HG03571 (cell line): ENCODE data around the gene ANO10.
"Not testable (repeated sequence)": the region's sequence is repeated elsewhere in the genome, so short reads cannot be mapped to it uniquely, and the experiment has no call there.

Experiments used
- ATAC-seq: cut with Tn5 transposase; IDR thresholded peaks from one replicate; pipeline ENCODE4 v1.9.1; 2021; ENCODE audit not compliant: unreplicated experiment

ANO10 gene

DNA sequence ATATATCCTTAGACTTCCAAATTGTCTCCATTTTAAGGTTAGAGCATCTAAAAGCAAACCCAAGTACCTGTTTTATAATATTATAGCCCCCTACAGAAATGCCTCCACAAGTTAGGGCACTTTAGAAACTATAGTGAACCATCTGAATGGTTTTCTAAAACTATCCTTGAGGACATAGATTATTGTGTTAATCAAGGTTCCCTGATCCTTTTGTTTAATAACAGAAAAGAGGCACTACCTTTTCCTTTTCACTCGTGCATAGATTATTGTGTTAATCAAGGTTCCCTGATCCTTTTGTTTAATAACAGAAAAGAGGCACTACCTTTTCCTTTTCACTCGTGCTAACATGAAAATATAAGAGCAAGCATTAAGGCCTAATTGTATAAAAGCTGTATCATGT lies 143.0 kb downstream of the ANO10 start:
- ATAC-seq: not testable (repeated sequence)

DNA sequence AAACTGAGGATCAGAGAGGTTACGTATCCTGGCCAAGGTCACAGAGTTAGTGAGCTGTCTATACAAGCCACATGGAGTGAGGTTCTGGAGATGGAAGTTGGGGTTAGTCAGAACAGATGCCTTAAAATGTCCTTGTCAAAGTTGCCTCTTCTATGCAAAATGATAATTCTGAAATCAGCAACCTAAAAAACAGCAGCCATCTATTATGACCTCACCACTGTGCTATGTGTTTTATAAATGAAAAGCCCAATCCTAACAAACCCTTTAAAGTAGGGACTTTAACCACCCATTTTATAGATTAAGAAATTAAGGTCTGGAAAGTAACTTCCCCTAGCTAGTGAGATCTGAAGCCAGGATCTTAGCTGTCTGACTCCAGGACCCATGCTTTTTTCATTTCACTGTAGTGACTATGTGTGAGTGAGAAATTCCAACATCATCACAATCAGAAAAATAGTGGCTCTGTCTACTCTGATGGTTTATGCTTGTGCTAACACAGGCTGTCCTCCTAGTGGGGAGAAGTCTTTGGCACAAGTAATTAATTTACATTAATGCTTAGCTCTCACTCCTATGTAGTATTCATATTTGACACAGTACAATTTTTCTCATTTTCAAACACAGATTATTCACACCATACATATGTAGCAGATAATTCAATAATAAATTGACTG lies 143.6 kb downstream of the ANO10 start:
- ATAC-seq: no peak

DNA sequence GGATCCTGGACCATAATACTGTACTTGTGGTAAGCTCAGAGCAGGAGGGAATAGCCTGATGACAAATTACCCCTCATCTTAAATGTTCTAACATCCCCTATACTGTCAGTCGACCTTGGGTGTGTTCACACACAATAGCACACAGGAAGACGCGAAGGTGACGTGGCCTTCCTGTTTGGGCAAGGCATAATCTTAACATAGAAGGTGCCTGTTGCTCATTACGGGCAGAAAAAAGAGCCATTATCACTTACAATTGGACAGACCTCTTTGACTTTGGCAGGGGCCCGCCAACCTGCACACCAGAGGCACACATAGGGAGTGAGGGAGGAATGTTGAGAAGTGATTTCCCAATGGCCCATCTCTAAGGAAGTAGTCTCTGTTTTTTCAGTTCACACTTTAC lies 144.2 kb downstream of the ANO10 start:
- ATAC-seq: no peak

DNA sequence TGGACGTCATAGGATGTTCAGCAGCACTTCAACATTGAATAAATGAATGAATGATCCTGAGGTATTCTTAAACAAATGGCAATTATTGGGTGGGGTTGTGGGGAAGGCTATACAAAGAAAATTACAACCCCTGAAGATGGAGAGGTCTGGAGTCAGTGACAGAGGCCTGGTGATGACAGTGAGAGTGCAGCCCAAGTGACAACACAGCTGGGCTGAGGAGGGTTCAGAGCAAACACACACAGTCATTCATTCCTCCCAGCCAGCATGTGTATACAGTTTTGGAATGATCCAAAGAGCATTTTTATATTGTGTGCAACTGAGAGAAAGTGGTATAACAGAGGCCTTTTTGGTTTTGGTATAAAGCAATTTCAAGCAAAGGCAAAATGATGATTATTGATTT lies 148.1 kb downstream of the ANO10 start:
- ATAC-seq: no peak

DNA sequence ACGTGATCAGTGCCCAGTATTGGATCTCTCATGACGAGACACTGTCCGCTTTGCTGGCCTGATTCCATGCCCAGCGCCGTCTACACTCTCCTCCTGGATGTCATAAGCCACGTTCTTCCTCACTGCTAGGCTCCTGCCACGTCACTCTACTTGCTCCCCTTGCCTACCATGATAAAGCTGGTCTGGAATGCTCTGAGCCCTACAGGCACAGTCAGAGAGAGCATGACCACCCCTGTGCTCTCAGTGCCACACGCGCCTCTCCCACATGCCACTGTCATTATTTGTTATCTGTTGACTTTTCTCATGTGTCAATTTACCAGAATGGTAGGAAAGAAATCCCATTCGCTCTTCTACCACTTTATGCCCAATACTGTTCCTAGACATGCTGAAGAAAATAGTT lies 148.6 kb downstream of the ANO10 start:
- no peak for ATAC-seq

DNA sequence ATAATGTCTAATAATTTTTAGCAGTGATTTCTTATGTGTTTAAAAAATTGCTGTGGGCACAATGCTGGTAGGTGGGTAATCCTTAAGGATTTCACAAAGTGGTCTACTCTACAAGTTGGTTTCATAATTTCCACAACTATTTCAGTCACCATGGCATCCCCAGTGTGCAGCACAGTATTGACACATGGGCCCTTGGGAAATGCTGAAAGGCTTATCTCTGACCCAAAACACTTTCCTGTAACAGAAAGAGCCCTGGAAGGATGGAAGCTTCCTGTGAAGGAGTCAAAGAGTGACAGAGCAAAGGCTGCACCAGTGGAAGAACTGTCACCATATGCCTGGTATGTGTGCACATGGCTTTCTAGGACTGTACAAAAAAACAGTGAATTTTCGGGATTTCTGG lies 153.7 kb downstream of the ANO10 start:
- no peak for ATAC-seq

DNA sequence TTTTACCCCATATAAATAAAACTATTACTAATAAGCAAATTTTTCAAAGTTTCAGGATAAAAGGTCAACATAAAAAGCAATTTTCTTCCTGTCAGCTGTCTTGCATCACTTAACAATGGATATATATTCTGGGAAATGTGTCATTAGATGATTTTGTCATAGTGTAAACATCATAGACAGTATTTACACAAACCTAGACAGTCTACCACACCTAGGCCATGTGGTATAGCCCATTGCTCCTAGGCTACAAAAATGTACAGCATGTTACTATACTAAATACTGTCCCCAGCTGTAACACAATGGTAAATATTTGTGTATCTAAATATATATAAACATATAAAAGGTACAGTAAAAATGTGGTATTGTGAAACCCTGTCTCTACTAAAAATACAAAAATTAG lies 156.7 kb downstream of the ANO10 start:
- no peak for ATAC-seq

DNA sequence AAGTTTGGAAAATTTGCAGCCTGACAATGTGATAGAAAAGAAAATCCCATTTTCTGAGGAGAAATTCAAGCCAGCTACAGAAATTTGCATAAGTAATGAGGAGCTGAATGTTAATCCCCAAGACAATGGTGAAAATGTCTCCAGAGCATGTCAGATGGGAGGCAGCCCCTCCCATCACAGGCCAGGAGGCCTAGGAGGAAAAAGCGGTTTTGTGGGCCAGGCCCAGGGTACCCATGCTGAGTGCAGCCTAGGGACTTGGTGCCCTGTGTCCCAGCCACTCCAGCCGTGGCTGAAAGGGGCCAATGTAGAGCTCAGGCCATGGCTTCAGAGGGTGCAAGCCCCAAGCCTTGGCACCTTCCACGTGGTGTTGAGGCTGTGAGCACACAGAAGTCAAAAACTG lies 159.2 kb downstream of the ANO10 start:
- ATAC-seq: not testable (repeated sequence)

DNA sequence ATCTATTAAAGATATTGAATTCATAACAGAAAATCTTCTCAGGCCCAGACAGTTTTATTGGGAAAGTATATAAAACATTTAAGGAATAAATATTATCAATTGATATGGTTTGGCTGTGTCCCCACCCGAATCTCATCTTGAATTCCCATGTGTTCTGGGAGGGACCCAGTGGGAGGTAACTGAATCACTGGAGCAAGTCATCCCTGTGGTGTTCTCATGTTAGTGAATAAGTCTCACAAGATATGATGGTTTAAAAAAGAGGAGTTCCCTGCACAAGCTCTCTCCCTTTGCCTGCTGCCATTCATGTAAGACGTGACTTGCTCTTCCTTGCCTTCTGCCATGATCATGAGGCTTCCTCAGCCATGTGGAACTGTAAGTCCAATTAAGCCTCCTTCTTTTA lies 160.5 kb downstream of the ANO10 start:
- no peak for ATAC-seq

DNA sequence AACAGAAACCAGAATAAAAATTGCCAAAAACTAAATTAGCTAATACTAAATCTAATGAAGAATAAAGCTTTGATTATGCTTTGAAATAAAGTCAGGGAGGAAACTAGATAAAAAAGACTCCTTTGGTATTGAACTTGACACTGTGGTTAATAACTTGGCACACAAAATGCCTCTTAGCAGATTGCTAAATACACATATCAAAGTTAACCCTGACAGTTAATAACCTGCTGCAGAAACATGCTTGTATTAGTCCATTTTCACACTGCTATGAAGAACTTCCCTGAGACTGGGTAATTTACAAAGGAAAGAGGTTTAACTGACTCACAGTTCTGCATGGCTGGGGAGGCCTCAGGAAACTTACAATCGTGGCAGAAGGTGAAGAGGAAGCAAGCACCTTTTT lies 164.8 kb downstream of the ANO10 start:
- ATAC-seq: not testable (repeated sequence)

DNA sequence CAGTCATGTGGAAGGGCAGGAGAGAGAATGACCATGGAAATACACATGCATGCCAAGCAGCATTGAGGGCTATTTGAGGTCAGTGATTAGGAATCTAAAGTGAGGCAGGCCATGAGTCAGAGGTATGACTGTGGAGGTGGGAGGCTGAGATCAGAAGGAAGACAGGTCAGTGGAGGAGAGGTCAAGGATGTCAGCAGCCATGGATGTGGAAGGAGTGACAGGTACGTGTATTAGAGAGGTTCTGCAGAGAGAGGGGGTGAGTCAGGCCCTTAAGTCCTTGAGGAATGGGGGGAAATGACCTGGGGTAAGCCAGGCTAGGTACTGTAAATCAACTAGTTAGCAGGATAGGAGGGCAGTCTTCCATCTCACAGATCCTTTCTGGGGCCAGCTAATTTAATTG lies 166.6 kb downstream of the ANO10 start:
- ATAC-seq: no peak

DNA sequence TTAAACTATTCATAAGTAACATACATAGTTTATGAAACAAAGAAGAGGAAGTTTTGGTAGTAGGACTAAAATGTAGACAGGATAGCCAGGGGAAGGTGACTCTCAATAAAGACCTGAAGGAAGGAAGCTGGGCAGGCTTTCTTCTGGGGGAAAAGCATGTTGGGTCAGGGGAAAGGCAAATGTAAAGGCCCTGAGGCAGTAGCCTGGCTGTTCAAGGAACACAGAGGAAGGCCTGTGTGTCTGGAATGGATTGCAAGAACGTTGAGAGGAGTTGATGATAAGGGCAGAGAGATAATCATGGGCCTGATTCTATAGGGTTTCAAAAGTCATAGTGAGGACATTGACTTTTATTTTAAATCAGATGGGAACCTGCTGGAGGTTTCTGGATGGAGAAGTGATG lies 167.8 kb downstream of the ANO10 start:
- no peak for ATAC-seq

DNA sequence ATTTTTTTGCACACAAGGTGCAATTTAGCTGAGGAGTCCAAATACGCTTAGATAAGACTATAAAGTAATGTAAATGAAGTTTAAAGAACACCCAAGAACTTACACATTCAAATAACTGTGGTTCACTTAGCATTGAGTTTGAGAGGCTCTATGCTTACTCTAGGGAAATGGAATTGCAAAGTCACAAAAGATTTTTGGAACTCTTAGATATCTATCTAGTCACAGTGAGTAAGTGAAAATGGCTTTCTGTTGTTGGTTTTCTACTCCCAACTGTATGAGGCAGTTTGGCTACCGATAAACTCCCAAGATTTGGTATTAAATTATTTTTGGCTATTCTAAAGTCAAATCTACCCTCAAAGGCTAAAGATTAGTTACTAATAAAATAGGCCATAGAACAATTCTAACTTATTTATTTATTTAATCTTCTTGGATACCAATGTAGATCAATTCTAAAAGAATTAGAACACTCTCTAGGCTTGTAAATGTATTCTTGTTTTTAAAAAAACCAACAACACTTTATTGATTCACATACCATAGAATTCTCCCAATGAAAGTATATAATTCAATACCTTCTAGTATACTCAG lies 170.0 kb downstream of the ANO10 start:
- ATAC-seq: no peak

DNA sequence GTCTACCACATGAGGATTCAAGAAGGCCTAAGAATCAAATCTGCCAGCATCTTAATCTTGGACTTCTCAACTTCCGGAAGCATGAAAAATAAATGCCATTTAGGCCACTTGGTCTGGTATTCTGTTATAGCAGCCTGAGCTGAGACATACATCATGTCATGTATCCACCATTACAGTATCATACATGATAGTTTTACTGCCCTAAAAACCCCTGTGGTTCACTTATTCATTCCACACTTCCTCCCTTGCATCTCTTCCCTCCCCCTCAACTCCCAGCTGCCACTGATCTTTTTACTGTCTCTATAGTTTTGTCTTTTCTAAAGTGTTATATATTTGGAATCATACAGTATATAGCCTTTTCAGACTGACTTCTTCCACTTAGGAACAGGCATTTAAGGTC lies 173.7 kb downstream of the ANO10 start:
- ATAC-seq: no peak

DNA sequence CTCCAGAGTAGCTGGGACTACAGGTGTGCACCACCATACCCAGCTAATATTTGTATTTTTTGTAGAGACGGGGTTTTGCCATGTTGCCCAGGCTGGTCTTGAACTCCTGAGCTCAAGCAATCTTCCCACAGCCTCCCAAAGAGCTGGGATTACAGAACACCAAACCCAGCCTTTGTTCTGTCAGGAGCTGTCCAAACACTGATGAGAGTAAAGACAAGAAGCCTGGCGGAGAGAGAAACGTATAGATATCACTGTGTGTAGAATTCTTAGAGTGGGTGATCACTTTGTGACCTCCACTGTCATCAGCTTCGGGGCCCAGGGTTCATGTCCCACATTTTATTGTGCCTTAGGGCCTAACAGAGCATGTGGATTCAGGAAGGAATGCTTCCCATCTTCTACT lies 176.0 kb downstream of the ANO10 start:
- ATAC-seq: no peak

DNA sequence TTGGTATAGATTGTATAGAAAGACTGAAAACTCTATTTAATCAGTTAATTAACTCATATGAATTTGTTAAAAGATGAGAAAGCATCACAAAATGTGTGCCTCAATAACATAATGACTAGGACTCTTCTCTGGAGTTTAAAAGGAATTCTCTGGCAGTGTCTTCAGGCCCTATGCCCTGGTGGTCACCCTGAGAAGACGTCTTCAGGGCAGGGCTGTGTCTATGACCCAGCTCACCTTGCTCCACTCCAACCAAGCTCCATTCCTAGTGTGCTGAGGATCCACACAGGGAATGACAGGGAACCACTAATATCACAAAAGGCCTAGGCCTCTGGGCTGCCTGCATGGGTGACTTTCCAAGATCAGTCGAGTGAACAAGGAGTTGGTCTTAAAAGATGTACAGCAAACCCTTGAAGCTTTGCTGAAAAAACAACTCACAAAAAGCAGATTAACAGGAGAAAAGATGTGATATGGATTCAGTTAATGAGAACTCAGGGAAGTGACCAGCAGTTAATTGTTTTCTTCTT lies 178.9 kb downstream of the ANO10 start:
- ATAC-seq: no peak

DNA sequence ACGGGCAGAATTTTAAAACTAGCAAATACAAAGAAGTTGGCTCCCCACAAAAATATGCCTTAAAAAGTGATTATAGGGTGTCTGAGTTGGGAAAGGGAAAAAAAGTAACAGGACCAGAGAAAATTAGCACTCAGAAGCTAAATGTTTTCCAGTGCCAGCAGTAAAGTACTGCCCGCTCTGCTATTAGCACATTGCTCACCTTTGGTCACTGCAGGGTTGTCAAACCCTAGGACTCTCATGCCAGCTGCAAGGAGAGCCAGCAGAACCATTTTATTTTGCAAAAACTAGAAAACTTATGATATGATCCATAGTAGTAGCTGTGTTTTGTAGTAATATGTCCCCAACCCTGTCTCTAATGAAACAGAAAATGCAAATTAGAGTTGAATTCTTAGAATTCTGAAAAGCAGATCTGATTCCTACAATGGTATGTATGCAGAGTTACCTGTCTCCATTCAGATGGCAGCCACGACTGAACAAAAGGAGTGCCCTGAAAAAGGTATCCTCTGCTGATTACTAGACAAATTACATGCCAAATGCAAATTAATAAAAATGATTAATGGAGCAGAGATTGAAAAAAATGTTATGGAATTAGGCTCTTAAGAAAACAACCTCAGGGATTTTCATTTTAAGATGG lies 185.2 kb downstream of the ANO10 start:
- no peak for ATAC-seq

DNA sequence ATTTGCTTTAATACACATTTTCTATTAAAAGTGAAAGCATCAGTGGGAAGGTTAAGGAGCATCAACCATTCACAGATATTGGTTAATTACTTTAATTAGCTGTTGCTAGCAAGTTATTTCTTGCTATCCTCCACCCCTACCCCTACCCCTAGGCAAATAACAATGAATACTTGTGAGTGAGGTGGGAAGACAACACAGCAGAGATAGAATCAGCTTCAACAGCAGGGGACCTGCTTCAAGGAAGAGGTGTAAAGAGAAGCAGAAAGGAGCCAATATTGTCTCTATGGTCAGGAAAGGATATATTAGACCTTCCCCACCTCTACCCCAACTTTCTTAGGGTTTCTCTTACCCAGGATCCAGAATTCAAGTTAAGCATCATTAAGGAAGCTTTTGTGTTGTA lies 186.1 kb downstream of the ANO10 start:
- no peak for ATAC-seq

DNA sequence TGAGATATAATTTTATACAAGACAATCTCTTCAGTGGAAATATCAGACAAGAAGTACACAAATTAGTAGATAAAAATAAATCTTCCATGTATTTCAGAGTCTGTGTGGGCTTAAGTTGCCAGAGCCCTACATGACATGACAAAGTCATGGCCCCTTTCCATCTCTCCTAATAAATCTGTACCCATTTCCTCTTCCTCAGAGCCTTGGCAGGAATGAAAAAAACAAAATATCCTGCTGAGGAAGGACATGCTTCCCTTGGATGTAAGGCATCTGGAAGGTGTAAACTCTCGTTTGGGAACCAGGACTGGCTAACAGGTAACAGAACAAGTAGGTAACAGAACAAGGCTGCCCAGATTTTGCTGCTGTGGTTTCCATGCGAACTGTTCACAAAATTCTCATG lies 187.4 kb downstream of the ANO10 start:
- ATAC-seq: no peak

DNA sequence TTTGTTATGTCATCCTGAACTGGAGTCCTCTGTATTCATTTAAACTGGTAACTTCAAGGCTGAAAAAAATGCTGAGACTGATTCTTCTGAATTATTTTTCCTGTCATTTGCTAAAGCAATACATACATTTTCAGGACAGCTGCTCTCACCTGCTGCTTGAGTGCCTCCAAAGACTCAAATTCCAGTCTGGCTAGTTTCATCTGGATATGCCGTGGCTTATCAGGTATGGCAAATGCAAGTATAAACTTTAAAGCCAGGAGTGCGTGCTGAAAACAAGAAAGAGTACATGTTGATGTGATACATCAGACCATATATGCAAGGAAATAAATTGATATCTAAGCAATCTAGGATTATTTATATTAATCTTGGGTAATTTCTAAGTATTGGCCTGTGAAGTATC lies 189.3 kb downstream of the ANO10 start:
- ATAC-seq: no peak

DNA sequence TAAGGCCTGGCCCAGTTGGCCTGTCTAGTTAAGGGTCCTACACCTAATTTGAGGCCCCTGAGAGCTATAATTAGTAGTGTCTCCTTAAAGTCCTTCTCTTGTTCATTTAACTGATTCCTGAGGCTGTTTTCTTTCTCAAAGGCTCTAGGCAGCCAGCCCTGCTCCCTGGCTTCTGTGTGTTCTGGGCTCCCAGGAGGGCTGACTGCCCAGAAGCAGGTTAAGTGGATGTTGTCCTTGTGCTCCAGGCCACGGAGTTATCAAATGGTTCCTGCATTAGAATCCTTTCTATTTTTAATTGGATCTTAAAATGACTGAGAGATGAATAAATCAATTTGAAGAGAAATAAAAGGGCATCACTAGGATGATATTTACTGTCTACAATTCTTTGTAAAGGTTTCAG lies 195.4 kb downstream of the ANO10 start:
- no peak for ATAC-seq

DNA sequence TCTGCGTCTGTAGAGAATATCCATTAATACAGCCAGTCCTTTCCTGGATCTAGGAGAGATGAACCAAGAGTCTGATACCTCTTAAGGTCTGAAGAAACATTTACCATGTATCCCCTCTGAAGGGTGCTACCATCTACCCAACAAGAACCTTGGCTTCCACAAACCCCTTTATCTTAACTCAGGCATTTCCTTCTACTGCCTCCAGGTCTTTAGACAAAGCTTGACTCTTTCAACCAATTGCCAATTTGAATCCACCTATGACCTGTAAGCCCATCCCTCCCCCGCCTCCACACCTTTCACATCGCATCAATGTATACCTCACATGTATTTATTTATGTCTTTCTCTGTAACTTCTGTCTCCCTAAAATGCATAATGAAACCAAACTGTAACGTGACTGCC lies 196.0 kb downstream of the ANO10 start:
- no peak for ATAC-seq

DNA sequence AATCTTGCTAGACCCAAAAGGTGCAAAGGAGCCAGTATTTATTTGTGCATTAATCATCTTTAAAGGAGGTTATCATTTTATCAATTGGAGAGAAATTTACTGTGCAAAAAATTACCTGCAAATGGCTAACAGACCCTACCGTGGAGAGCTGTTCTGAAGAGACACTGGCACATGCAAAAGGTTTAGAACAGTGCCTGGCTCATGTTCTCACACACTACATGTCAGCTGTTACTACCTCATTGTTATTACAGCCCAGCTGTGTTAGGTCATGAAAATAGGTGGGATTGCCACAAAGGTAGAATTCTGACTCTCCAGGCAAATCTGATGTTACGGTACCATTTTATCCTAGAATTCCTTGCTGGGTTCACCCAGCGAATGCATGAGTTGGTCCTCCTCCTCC lies 198.2 kb downstream of the ANO10 start:
- no peak for ATAC-seq
